B cell (primary cell): ENCODE results near the gene UBR4. TPM values are rescaled to one million over a fixed set of nuclear protein-coding genes. Genes with fewer than 3 reads are reported as not detected.

Source experiments
- ATAC-seq: fragments of 200-7000 bp; cut with Tn5 transposase; one replicate; pipeline ENCODE4 v1.10.0; 2021; ENCODE audit warnings: low read depth, mild to moderate bottlenecking, moderate number of reproducible peaks, moderate library complexity
- CTCF ChIA-PET: fragments of 350-600 bp; sonication (Branson Sonifier 250); formaldehyde crosslinking; loops from one replicate; lab custom pipeline; 2021; ENCODE audit warnings: antibody characterized with exemption, inconsistent platforms; lab: Charles Lee
- POLR2A ChIA-PET: fragments of 350-600 bp; sonication (Branson Sonifier 250); formaldehyde crosslinking; loops from one replicate; lab custom pipeline; 2021; ENCODE audit warnings: antibody characterized with exemption; lab: Charles Lee
- DNase-seq: peaks from one replicate; pipeline ENCODE4 v3.0.0; 2013
- H2AFZ ChIP-seq: 2 replicates; pipeline ENCODE4 v1.6.1; 2012; ENCODE audit warnings: mild to moderate bottlenecking, low read depth, low read length; ENCODE audit not compliant: insufficient read depth, poor library complexity, severe bottlenecking
- H3K27ac ChIP-seq, 2 donors: 1 replicate in 1 of 2; 2 replicates in 1 of 2; pipeline ENCODE4 v1.5.1; 2012 to 2013; ENCODE audit warnings: low read length in 2 of 2, mild to moderate bottlenecking in 2 of 2, moderate library complexity in 1 of 2
- H3K27me3 ChIP-seq, 4 experiments: fragments of 200-600 bp in 1 of 4; sonication (generic) in 1 of 4; replicated peaks in 1 of 4; 1 replicate in 2 of 4; 2 replicates in 2 of 4; pipeline versions ENCODE4 v1.6.1 to v1.7.0; 2013 to 2016; ENCODE audit warnings: low read length in 3 of 4, mild to moderate bottlenecking in 2 of 4, mixed read lengths in 1 of 4, moderate library complexity in 1 of 4; ENCODE audit not compliant: insufficient read depth in 4 of 4, control insufficient read depth in 3 of 4; ENCODE audit errors: control extremely low read depth in 1 of 4
- H3K36me3 ChIP-seq, 2 experiments: replicated peaks in 1 of 2; 1 replicate in 1 of 2; 2 replicates in 1 of 2; pipeline versions ENCODE4 v1.6.1 to v1.7.1; 2013; ENCODE audit warnings: low read length in 1 of 2; ENCODE audit not compliant: insufficient read depth in 2 of 2, control insufficient read depth in 1 of 2; ENCODE audit errors: control extremely low read depth in 1 of 2, extremely low read depth in 1 of 2
- H3K4me1 ChIP-seq, 2 donors: fragments of 200-600 bp in 1 of 2; sonication (generic) in 1 of 2; 1 replicate in 1 of 2; 2 replicates in 1 of 2; pipeline versions ENCODE4 v1.5.1 to v1.6.1; 2013 to 2017; ENCODE audit warnings: low read length in 2 of 2; ENCODE audit not compliant: control insufficient read depth in 2 of 2, insufficient read depth in 2 of 2
- H3K4me2 ChIP-seq: replicated peaks from 2 replicates; pipeline ENCODE3; 2012; ENCODE audit warnings: mild to moderate bottlenecking, low read depth, low read length; ENCODE audit not compliant: poor library complexity, severe bottlenecking
- H3K4me3 ChIP-seq, 5 experiments: fragments of 200-600 bp in 1 of 5; sonication (generic) in 1 of 5; 1 replicate in 3 of 5; 2 replicates in 2 of 5; pipeline versions ENCODE4 v1.5.1 to v1.7.0; 2011 to 2016; ENCODE audit warnings: low read length in 4 of 5, mild to moderate bottlenecking in 4 of 5, low read depth in 2 of 5, control low read depth in 1 of 5, moderate library complexity in 1 of 5; ENCODE audit not compliant: insufficient read depth in 1 of 5; ENCODE audit errors: control extremely low read depth in 1 of 5, extremely low read depth in 1 of 5
- H3K79me2 ChIP-seq: fragments of 200-600 bp; sonication (generic); one replicate; pipeline ENCODE4 v1.6.0; 2016; ENCODE audit warnings: low read length; ENCODE audit not compliant: control insufficient read depth, insufficient read depth
- H3K9ac ChIP-seq: fragments of 200-600 bp; sonication (generic); 2 replicates; pipeline ENCODE4 v1.6.1; 2017; ENCODE audit warnings: mild to moderate bottlenecking, low read length, moderate library complexity
- H3K9me3 ChIP-seq, 3 donors: one replicate each; pipeline versions ENCODE4 v1.6.1 to v1.7.1; 2013; ENCODE audit warnings: low read length in 2 of 3; ENCODE audit not compliant: control insufficient read depth in 2 of 3, insufficient read depth in 1 of 3; ENCODE audit errors: control extremely low read depth in 1 of 3
- H4K20me1 ChIP-seq: 2 replicates; pipeline ENCODE4 v1.6.0; 2012; ENCODE audit warnings: mild to moderate bottlenecking, low read length; ENCODE audit not compliant: insufficient read depth, control insufficient read depth, poor library complexity, severe bottlenecking
- H3K27ac Mint-ChIP-seq: one replicate; pipeline ENCODE4 v1.8.0; 2021; ENCODE audit warnings: mixed read lengths
- H3K27me3 Mint-ChIP-seq: one replicate; pipeline ENCODE4 v1.8.0; 2021; ENCODE audit warnings: mixed read lengths
- H3K4me1 Mint-ChIP-seq: one replicate; pipeline ENCODE4 v1.8.0; 2021; ENCODE audit warnings: mixed read lengths
- H3K4me3 Mint-ChIP-seq: one replicate; pipeline ENCODE4 v1.8.0; 2021; ENCODE audit warnings: mixed read lengths
- H3K9me3 Mint-ChIP-seq: one replicate; pipeline ENCODE4 v1.8.0; 2022; ENCODE audit warnings: mixed read lengths; ENCODE audit not compliant: insufficient read depth
- EZH2 ChIP-seq: IDR thresholded peaks from 2 replicates; pipeline ENCODE4 v1.6.1; 2012; ENCODE audit warnings: borderline replicate concordance, low read depth, mild to moderate bottlenecking, moderate library complexity, low read length; ENCODE audit not compliant: insufficient read depth, poor library complexity, severe bottlenecking
- WGBS: methylation state at CpG from one replicate; pipeline ENCODE4 v1.1.5; 2013; ENCODE audit warnings: missing lambda C conversion rate; ENCODE audit not compliant: insufficient coverage; 5-methylcytosine and 5-hydroxymethylcytosine counted together
- intact Hi-C: fragments of 100-400 bp; cut with micrococcal nuclease; formaldehyde crosslinking; loops from one replicate; pipeline ENCODE4 v1.10.0; 2022
- polyA plus RNA-seq: library from polyadenylated mRNA; depleted of rRNA; stranded (reverse); fragments of >200 nt; gene quantifications from 2 replicates; pipeline ENCODE4 v1.2.3, GENCODE V29; 2012
- total RNA-seq, 2 donors: library from RNA; stranded (reverse); fragments of 120-200 nt in 1 of 2; gene quantifications; 1 replicate in 1 of 2; 2 replicates in 1 of 2; pipeline versions ENCODE4 v1.2.3 to v1.2.4, GENCODE V29; 2013 to 2022
- TF ChIP-seq, protein P1 (sequence below): fragments of 200-600 bp; IDR thresholded peaks from one replicate; pipeline ENCODE4 v1.8.0; 2022; ENCODE audit warnings: antibody characterized with exemption, mild to moderate bottlenecking

Gene UBR4
- total and polyA plus RNA-seq, 2 donors (not counting 1 experiment from before 2014, with no cell fraction given), result 90.0 to 190 TPM

DNA sequence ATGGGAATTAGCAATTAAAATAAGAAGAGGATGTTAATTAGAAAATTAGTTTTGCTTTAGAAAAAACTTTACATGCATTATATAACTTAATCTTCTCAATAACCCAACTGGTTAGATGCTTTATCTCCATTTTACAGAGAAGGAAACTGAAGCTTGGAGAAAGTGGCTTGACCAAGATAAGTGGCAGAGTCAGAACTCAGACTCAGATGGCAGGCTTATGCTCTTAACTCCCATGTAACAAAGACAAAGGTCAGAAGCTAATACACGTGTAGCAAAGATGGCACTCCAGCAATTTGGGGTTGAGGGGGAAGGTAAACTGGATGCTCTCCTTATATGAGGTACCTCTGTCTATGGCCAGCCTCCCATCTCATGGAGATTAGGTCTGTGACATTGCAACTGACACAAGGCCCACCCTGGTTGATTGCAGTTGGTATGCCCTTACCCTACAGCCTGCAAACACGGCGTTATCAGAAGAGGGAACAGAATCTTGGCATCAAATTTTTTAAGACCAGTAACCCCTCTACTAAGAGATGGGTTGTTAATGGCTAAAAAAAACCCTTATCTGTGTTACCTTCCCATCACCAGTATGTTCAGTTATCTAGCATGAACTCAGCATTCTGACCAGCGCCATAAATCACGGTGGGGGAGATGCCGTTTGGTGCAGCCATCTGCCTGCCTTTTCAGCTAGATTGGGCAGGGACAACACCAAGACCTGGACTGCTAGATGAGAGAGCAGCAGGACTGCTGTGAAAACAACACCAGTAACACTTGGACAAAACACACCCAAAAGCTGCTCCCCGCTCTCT is 97.0 kb downstream of the UBR4 start:
- Histone ChIP-seq H3K79me2 (no peaks in the 10 kb centered on the region), H3K27ac (no peak overlapping the region), H2AFZ (no peak overlapping the region), H4K20me1 (no peaks in the 10 kb centered on the region), H3K9ac (no peak overlapping the region), H3K9me3 (no peaks in the 10 kb centered on the region), H3K4me1 (no peaks in the 10 kb centered on the region), H3K27me3 (no peaks in the 10 kb centered on the region), H3K36me3 (peaks cover 9 to 95% of the 10 kb centered on the region in 2 experiments), H3K4me2 (no peak overlapping the region), H3K4me3 (no peak overlapping the region)
- intact Hi-C loops, result loop anchor here (1.0 kb wide), 1 partner anchor 206 kb away; no protein-coding TSS in a partner anchor
- no peaks in the 10 kb centered on the region for H3K27me3 Mint-ChIP-seq
- ChIA-PET CTCF (interaction anchor here (0.8 to 2.9 kb wide), 8 partner anchors 13 to 516 kb away, joined by 3 to 25 read pairs (median 6); no protein-coding TSS in a partner anchor), POLR2A (no interaction called here)
- H3K9me3 Mint-ChIP-seq, result no peaks in the 10 kb centered on the region
- no peak for DNase-seq
- no peak for TF ChIP-seq EZH2
- TF ChIP-seq, protein P1, sequence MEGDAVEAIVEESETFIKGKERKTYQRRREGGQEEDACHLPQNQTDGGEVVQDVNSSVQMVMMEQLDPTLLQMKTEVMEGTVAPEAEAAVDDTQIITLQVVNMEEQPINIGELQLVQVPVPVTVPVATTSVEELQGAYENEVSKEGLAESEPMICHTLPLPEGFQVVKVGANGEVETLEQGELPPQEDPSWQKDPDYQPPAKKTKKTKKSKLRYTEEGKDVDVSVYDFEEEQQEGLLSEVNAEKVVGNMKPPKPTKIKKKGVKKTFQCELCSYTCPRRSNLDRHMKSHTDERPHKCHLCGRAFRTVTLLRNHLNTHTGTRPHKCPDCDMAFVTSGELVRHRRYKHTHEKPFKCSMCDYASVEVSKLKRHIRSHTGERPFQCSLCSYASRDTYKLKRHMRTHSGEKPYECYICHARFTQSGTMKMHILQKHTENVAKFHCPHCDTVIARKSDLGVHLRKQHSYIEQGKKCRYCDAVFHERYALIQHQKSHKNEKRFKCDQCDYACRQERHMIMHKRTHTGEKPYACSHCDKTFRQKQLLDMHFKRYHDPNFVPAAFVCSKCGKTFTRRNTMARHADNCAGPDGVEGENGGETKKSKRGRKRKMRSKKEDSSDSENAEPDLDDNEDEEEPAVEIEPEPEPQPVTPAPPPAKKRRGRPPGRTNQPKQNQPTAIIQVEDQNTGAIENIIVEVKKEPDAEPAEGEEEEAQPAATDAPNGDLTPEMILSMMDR, result no peak
- ATAC-seq, result no peak
- 95% methylated on average over 4 of the region's 7 CpGs for WGBS
- H3K4me3 Mint-ChIP-seq, result no peak overlapping the region
- H3K27ac Mint-ChIP-seq, result no peak overlapping the region
- H3K4me1 Mint-ChIP-seq, result no peaks in the 10 kb centered on the region
